ENCODE results near the gene C19orf44. TPM values are rescaled to one million over a fixed set of nuclear protein-coding genes. Genes with fewer than 3 reads are reported as not detected.
"Not testable (repeated sequence)": the region's sequence is repeated elsewhere in the genome, so short reads cannot be mapped to it uniquely, and the experiment has no call there.

Gene C19orf44
- total RNA-seq (2014; rRNA removed; shearing (Covaris generic)) (5.2 and 6.8 TPM in 2 replicates), total RNA-seq (2022) (7.6 and 8.4 TPM in 2 replicates), Bru-seq, nascent RNA (percentile 47 among the genes with signal in this experiment), BruChase-seq, experiment 1, labeled RNA remaining after a 6-hour chase (percentile 54 among the genes with signal in this experiment), BruChase-seq, experiment 2, labeled RNA remaining after a 2-hour chase (percentile 54 among the genes with signal in this experiment)
- long read RNA-seq, partial matches to known transcripts: 2 of 11 reads
- long read RNA-seq, other reads (novel, unspliced or antisense): 7 of 11 reads

DNA sequence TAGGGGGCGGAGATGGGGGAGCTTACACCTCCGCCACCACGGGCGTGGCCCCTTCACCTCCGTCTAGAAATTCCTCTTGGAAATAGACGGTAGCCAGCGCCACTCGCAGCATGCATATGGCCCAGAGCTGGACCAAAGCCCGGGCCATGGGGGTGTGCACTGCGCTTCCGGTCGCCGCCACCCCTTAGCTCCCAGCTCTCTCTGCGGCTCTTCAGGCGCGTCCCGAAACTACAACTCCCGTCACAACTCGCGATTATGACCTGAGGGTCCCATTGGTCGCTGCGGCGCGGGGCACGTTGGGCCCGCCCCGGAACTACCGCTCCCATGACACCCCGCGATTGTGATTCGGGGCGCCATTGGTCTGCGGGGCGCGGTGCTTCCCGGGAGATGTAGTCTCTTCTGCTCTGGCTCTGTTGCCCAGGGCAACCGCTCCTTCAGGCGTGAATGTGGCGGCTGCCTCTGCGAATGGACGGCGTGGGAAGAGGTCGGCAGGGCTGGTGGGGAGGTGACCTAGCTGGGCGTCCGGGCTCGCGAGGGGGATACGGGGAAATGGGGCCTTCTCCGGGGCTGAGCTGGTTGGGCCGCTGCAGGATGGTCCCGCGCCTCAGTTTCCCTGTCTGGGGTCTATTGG, at the start of gene C19orf44, which contains the start of gene CALR3:
C19orf44 (plus strand) TSS at position 413 of the 631 bp plus-strand sequence. CDS start 4,399 bp downstream, outside the sequence.
CALR3 (minus strand) TSS at position 186 of the 631 bp plus-strand sequence; CDS start at position 148, 38 bp downstream.
- Histone ChIP-seq H3K36me3 (ENCODE audit: insufficient read depth, low read length) (peaks cover 4% of the 10 kb centered on the region), H3K9me2 (ENCODE audit: insufficient read depth, low read length) (no peaks in the 10 kb centered on the region), H3K4me2 (ENCODE audit: low read length) (peak within 1 kb of the TSS; percentile 94), H3K79me2 (ENCODE audit: insufficient read depth, low read depth, low read length) (peaks cover 5% of the 10 kb centered on the region; the same call in 1 of the 2 replicates), H2AFZ (ENCODE audit: low read length) (peak within 1 kb of the TSS; percentile 95), H3K9me3 (ENCODE audit: low read length) (no peaks in the 10 kb centered on the region), H3K27ac (ENCODE audit: low read depth, low read length, poor library complexity, severe bottlenecking) (no peak within 1 kb of the TSS), H4K20me1 (ENCODE audit: insufficient read depth, low read length) (no peaks in the 10 kb centered on the region), H3K4me1 (ENCODE audit: insufficient read depth, low read length, poor library complexity, severe bottlenecking) (peaks cover 22% of the 10 kb centered on the region), H3K4me3 (ENCODE audit: low read depth, low read length, poor library complexity, severe bottlenecking) (peak within 1 kb of the TSS; percentile 81)
- no TSS peak for BruUV-seq (replicated peaks)
- intact Hi-C loops (cut with micrococcal nuclease; ENCODE audit: unreplicated experiment): loop anchor here (1.0 kb wide), 1 partner anchor 51 kb away; no protein-coding TSS in a partner anchor
- TF ChIP-seq EZH2phosphoT487 (IDR thresholded peaks at IDR 0.05; ENCODE audit: borderline replicate concordance, low read depth, low read length) (no peak), CTCF (conservative IDR thresholded peaks at IDR 0.05; ENCODE audit: low read length) (no peak)
- POLR2A ChIA-PET: interaction anchor here (0.6 to 1.4 kb wide), 5 partner anchors 27 to 54 kb away, joined by 3 read pairs; no protein-coding TSS in a partner anchor
- CTCF ChIA-PET (ENCODE audit: unreplicated experiment): no interaction called here
- peak; percentile 99 for DNase-seq (ENCODE audit: low spot score)

GRCh38 chr19:16446724-16447368, 49.3 kb upstream of the C19orf44 start:
- DNase-seq (ENCODE audit: low spot score): peak; percentile 81
- Histone ChIP-seq H3K9me2 (ENCODE audit: insufficient read depth, low read length) (no peaks in the 10 kb centered on the region), H3K36me3 (ENCODE audit: insufficient read depth, low read length) (peaks cover 31% of the 10 kb centered on the region; the same call in 1 of the 2 replicates), H3K4me2 (ENCODE audit: low read length) (peak overlapping the region; percentile 77), H3K79me2 (ENCODE audit: insufficient read depth, low read depth, low read length) (peaks cover 87% of the 10 kb centered on the region), H3K4me3 (ENCODE audit: low read depth, low read length, poor library complexity, severe bottlenecking) (peak overlapping the region; percentile 48), H2AFZ (ENCODE audit: low read length) (no peak overlapping the region), H3K4me1 (ENCODE audit: insufficient read depth, low read length, poor library complexity, severe bottlenecking) (peaks cover 95% of the 10 kb centered on the region), H3K27ac (ENCODE audit: low read depth, low read length, poor library complexity, severe bottlenecking) (peak overlapping the region; percentile 96), H3K9me3 (ENCODE audit: low read length) (peaks cover 11% of the 10 kb centered on the region; the same call in 1 of the 2 replicates), H4K20me1 (ENCODE audit: insufficient read depth, low read length) (no peaks in the 10 kb centered on the region)
- POLR2A ChIA-PET: interaction anchor here (0.6 to 0.9 kb wide), 2 partner anchors 52 to 1598 kb away, joined by 3 to 5 read pairs; no protein-coding TSS in a partner anchor
- intact Hi-C loops (cut with micrococcal nuclease; ENCODE audit: unreplicated experiment): loop anchor here (5.0 to 10.0 kb wide), 3 partner anchors 300 to 628 kb away; partner anchors contain the start of genes HAUS8, MYO9B and TPM4
- no peak for TF ChIP-seq EZH2phosphoT487 (IDR thresholded peaks at IDR 0.05; ENCODE audit: borderline replicate concordance, low read depth, low read length)
- no peak for TF ChIP-seq CTCF (conservative IDR thresholded peaks at IDR 0.05; ENCODE audit: low read length)
- no TSS peak for BruUV-seq (replicated peaks)
- CTCF ChIA-PET (ENCODE audit: unreplicated experiment): no interaction called here

GRCh38 chr19:16448872-16449271, 47.3 kb upstream of the C19orf44 start:
- H4K20me1 ChIP-seq (ENCODE audit: insufficient read depth, low read length); H3K9me2 ChIP-seq (ENCODE audit: insufficient read depth, low read length); DNase-seq (ENCODE audit: low spot score); POLR2A ChIA-PET; BruUV-seq (replicated peaks); CTCF ChIA-PET (ENCODE audit: unreplicated experiment); H2AFZ ChIP-seq (ENCODE audit: low read length): not testable (repeated sequence)
- peaks cover 28% of the 10 kb centered on the region; the same call in 1 of the 2 replicates for H3K36me3 ChIP-seq (ENCODE audit: insufficient read depth, low read length)
- intact Hi-C loops (cut with micrococcal nuclease; ENCODE audit: unreplicated experiment): loop anchor here (5.0 to 10.0 kb wide), 3 partner anchors 302 to 626 kb away; partner anchors contain the start of genes HAUS8, MYO9B and TPM4
- H3K4me2 ChIP-seq (ENCODE audit: low read length): peak overlapping the region; percentile 48
- H3K79me2 ChIP-seq (ENCODE audit: insufficient read depth, low read depth, low read length): peaks cover 85% of the 10 kb centered on the region
- H3K4me3 ChIP-seq (ENCODE audit: low read depth, low read length, poor library complexity, severe bottlenecking): peak overlapping the region; percentile 20
- H3K27ac ChIP-seq (ENCODE audit: low read depth, low read length, poor library complexity, severe bottlenecking): peak overlapping the region; percentile 96
- peaks cover 11% of the 10 kb centered on the region; the same call in 1 of the 2 replicates for H3K9me3 ChIP-seq (ENCODE audit: low read length)
- peaks cover 84% of the 10 kb centered on the region for H3K4me1 ChIP-seq (ENCODE audit: insufficient read depth, low read length, poor library complexity, severe bottlenecking)
